Stimulated activated CD4-positive, alpha-beta T cell treated with anti-CD3 and anti-CD28 coated beads, TNF-alpha, amount 100 ng/mL, for 48 hours (primary cell): ENCODE results near the gene ARHGAP8.
"Not testable (repeated sequence)": the region's sequence is repeated elsewhere in the genome, so short reads cannot be mapped to it uniquely, and the experiment has no call there.

Experiments used
- DNase-seq, 3 donors: peaks; one replicate each; pipeline ENCODE4 v3.0.0-alpha.2; 2020; ENCODE audit warnings: low read depth in 3 of 3

Gene ARHGAP8

GRCh38 chr22:44887941-44888366 is 135.6 kb downstream of the ARHGAP8 start:
- no peak for DNase-seq

GRCh38 chr22:44888491-44889254 is 136.3 kb downstream of the ARHGAP8 start:
- DNase-seq = no peak

DNA sequence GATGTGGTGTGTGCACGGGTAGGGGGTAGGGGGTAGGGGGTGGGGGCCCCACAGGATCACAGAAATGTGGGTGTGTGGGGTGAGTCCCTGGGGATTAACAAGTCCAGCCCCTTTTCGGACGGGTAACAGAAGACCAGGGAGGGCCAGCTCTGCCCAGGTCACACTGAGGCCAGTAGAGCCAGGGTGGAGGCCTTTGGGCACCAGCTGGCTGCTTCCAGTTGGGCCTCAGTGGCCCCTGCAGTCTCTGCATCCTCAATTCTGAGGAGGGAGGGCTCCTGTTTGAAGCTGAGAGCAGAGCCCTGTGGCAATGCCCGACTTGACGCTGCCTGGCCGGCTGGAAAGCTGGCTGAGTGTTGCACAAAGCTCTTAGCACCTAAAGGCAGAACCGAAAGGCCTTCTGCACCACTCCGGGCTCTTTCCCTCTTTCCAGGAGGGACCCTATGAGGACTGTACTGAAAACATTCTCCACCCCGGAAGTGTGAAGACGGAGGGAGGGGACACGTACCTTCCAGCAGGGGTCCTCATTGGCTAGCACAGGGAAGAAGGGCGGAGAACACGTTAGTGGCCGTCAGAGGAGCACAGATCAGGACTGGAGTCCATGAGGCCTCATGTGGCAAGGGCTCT is 137.0 kb downstream of the ARHGAP8 start:
- DNase-seq = no peak

- no peak for DNase-seq
Observed at GRCh38 chr22:44890416-44891292, 138.3 kb downstream of the ARHGAP8 start.

DNA sequence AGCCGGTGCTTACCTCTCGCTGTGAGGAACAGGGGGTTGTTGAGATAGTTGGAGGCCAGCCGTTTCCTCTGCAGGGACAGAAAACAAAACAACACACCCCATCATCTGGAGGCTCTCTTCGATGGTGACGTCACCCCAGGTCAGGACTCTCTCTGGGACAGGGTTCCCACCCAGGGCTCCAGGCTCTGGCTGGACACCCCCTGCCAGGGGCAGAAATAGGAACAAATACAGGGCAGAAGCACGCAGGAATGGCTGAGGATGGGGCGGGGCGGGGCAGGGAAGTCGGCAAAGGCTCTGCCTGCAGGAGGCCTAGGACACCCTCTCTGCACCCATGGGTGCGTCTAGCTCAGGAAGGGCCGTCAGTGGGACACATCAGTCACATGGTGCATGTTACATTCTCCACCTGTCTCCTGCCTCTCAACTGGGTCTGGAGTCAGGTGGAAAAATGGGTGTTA is 138.9 kb downstream of the ARHGAP8 start:
- no peak for DNase-seq

DNA sequence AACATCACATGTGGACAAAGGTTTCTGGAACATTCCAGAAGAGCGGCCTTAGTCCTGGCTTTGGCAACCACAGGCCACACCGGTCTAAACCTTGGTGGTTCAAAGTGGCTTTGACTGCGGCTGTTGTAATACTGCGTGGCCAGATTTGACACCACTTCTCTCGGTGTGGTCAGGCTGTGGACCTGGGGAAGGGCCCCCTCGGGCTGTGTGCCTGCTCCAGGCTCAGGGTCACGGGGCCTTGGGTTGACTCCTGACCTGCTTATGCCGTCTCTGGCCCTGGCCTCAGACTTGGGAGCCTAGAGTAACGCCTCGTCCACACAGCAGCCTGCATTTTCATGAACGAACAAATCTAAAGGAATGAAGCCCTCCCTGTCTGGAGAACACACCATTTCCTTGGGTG is 139.4 kb downstream of the ARHGAP8 start:
- DNase-seq = no peak

GRCh38 chr22:44892243-44892642 is 139.9 kb downstream of the ARHGAP8 start:
- DNase-seq = no peak

DNA sequence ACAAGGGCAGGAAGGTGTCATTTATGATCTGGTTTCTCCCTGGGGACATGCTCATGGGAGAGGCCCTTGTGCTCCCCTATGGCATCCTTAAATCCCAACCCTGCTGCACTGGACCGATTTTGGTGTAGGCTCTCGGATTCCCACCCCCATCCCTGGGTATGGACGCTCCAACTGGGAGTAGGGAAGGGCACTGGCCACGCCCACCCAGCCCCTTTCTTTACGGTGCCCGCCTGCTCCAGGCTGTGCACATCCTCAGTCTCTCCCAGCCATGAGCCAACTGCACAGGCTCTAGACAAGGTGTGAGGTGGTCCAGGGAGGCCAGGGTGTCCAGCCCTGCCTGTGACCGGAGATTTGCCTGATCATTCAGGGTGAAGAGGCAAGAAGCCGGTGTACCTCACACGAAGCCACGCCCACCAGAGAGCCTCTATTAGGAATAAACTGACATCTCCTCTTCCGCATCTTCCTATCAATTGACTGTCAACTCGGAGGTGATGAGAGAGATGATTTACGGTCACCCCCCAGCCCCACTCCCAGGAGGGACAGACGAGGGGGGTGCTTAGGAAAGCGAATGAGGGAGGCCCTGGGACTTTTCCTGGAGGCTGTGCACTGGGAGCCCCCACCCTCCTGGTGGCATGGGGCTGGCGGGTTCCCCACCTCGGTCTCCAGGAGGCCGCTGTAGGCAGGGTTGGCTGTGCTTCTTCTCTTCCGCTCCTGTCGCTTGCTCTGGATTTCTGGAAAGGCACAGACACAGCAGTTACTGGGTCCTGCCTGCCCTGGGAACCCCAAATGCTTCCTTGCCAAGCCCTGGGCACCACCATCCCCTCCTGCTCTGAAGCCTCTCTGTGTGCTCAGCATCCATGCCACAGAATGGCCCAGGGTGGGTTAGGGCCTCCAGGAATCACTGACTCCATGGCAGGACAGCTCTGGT is 140.7 kb downstream of the ARHGAP8 start:
- DNase-seq = no peak

DNA sequence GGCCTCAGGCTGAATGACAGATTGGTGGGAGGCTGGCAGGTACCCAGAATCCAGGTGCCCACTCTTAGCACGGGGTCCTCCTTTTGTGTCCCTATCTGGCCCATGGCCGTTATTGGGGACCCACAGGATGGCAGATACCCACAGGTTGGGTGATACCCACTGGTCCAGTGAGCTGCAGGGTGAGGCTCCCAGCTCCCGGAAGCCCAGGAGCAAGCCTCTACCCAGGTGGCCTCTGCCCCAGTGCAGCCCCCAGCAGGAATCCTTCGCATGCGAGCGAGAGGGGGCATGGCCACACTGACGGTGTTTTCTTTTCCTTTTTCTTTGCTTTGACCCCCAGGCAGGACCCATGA is 141.3 kb downstream of the ARHGAP8 start:
- DNase-seq = no peak

- no peak for DNase-seq
Observed at GRCh38 chr22:44894321-44894720, 141.9 kb downstream of the ARHGAP8 start.

DNA sequence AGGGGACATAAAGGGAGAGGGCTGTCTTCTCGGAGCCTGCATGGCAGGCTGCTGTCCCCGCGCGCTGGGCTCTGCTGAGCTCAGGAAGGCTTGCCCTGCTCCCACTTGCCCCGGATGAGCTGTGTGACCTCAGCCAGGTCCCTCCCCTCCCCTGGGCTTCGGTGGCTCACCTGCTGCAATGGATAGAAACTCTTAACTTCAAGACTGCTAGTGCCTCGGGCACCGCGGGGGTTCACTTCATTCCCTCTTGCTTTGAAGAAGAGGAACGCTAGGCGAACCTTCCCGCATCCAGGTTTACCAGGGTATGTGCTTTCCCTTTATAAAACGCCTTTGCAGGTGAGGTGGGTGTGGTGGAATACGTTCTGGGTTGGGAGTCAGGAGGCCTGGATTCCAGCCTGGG is 142.4 kb downstream of the ARHGAP8 start:
- no peak for DNase-seq

- DNase-seq = no peak
Observed at GRCh38 chr22:44895296-44896055, 143.1 kb downstream of the ARHGAP8 start.

GRCh38 chr22:44898236-44898635 is 145.9 kb downstream of the ARHGAP8 start:
- no peak for DNase-seq

DNA sequence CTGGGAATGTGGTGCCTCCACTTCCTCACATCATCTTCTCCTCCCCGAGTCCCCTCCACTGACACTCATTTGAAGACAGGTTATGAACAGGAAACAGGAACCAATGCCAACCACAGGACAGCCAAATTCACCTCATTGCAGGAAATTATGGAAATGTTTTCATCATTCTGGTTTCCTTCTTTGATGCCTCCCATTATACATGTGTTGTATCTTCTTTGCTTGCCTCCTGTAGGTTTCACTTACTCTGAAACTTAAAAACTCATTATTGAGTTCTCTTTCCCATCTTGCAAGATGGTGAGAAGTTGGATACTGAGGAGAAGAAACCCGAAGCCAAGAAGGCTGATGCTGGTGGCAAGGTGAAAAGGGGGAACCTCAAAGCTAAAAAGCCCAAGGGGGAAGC is 148.9 kb downstream of the ARHGAP8 start:
- DNase-seq = no peak

GRCh38 chr22:44903164-44903563 is 150.8 kb downstream of the ARHGAP8 start:
- DNase-seq = not testable (repeated sequence)

- DNase-seq = not testable (repeated sequence)
Observed at GRCh38 chr22:44904492-44905152, 152.2 kb downstream of the ARHGAP8 start.

GRCh38 chr22:44906248-44906936 is 154.0 kb downstream of the ARHGAP8 start:
- no peak for DNase-seq

GRCh38 chr22:44906999-44907644 is 154.7 kb downstream of the ARHGAP8 start:
- no peak for DNase-seq
